ENCODE data around the gene LRRK1.

LRRK1 gene

DNA sequence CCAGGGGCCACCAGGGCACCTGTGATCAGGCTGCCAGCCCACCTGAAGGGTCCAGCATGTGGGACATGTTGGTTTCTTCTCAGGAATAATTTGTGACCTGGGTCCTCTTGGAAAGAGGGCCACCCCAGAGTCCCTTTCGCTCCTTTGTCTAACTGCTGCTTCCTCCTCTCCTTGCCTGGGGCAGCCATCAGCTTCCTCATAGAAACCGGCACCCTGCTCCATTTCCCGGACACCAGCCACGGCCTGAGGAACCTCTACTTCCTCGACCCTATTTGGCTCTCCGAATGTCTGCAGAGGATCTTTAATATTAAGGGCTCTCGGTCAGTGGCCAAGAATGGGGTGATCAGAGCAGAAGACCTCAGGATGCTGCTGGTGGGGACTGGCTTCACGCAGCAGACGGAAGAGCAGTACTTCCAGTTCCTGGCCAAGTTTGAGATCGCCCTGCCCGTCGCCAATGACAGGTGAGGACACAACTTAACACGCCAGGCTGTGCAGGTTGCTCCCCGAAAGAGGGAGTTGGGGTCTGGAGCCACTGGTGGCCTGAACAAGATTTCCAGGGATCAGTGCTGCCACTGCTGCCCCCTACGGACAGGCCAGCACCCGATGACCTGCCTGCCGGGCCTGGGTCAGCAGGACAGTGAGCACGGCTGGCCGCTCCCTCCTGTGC lies 109.7 kb downstream of the LRRK1 start:
- no peak overlapping the region for H3K27ac Mint-ChIP-seq
- H3K4me1 Mint-ChIP-seq (ENCODE audit: low read depth): peaks cover 6% of the 10 kb centered on the region
- H3K4me3 Mint-ChIP-seq: no peak overlapping the region

GRCh38 chr15:101029971-101030661 lies 111.0 kb downstream of the LRRK1 start:
- Mint-ChIP-seq H3K27me3 (peaks cover 2% of the 10 kb centered on the region), H3K36me3 (no peaks in the 10 kb centered on the region), H3K4me1 (ENCODE audit: low read depth) (peaks cover 8% of the 10 kb centered on the region), H3K4me3 (no peak overlapping the region), H3K27ac (no peak overlapping the region), H3K9me3 (ENCODE audit: low read depth) (peaks cover 6% of the 10 kb centered on the region)

More for the DNA sequence above, 109.7 kb downstream of the LRRK1 start:
- Mint-ChIP-seq H3K9me3 (ENCODE audit: low read depth) (no peaks in the 10 kb centered on the region), H3K27me3 (no peaks in the 10 kb centered on the region), H3K36me3 (no peaks in the 10 kb centered on the region)

DNA sequence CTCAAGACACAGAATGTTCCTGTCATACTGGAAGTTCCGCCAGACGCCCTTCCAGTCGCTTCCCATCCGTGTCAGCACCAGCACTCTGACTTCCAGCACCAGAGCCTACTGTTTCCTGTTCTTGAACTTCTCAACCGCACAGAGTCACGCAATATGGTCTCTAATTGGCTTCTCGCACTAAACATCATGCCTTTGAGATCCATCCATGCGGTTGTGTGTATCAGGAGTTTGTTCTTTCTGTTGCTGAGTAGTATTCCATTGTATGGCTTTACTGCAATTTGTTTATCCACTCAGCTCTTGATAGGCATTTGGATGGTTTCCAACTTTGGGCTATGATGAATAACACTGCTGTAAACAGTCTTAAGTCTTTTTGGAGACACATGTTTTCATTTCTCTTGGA lies 112.1 kb downstream of the LRRK1 start:
- Mint-ChIP-seq H3K4me3 (no peak overlapping the region), H3K9me3 (ENCODE audit: low read depth) (peaks cover 17% of the 10 kb centered on the region), H3K27me3 (peaks cover 5% of the 10 kb centered on the region), H3K36me3 (no peaks in the 10 kb centered on the region), H3K4me1 (ENCODE audit: low read depth) (peaks cover 8% of the 10 kb centered on the region), H3K27ac (no peak overlapping the region)

DNA sequence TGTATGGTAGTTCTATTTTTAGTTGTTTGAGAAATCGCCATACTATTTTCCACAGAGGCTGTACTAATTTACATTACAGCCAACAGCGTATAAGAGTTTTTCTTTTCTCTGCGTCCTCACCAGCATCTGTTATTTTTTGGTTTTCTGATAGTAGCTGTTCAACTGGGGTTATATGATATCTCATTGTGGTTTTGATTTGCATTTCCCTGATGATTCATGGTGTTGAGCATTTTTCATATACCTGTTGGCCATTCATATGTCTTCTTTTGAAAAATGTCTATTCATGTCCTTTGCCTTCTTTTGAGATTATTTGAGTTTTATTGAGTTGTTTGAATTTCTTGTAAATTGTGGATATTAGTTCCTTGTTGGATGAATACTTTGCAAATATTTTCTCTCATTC lies 114.6 kb downstream of the LRRK1 start:
- Mint-ChIP-seq H3K27me3 (peaks cover 11% of the 10 kb centered on the region), H3K27ac (no peak overlapping the region), H3K4me3 (peak overlapping the region; percentile 22), H3K36me3 (no peaks in the 10 kb centered on the region), H3K9me3 (ENCODE audit: low read depth) (peaks cover 22% of the 10 kb centered on the region), H3K4me1 (ENCODE audit: low read depth) (peaks cover 8% of the 10 kb centered on the region)

DNA sequence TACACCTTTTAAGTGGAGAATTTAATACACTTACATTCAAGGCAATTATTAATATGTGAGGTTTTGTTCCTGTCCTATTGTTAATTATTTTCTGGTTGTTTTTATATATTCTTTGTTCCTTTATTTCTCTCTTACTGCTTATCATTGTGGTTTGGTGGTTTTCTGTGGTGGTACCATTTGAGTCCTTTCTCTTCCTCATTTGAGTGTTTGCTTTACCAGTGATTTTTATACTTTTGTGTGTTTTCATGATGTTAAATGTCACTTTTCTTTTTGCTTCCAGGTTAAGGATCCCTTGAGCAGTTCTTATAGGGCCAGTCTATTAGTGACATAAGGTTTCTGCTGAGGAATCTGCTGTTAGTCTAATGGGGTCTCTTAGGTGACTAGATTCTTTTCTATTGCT lies 116.5 kb downstream of the LRRK1 start:
- Mint-ChIP-seq H3K4me3 (no peak overlapping the region), H3K27ac (no peak overlapping the region), H3K9me3 (ENCODE audit: low read depth) (peaks cover 22% of the 10 kb centered on the region), H3K36me3 (no peaks in the 10 kb centered on the region), H3K4me1 (ENCODE audit: low read depth) (peaks cover 8% of the 10 kb centered on the region), H3K27me3 (peaks cover 11% of the 10 kb centered on the region)

- Mint-ChIP-seq H3K4me1 (ENCODE audit: low read depth) (peaks cover 8% of the 10 kb centered on the region), H3K36me3 (no peaks in the 10 kb centered on the region), H3K9me3 (ENCODE audit: low read depth) (peaks cover 22% of the 10 kb centered on the region), H3K27ac (no peak overlapping the region), H3K4me3 (no peak overlapping the region), H3K27me3 (peaks cover 11% of the 10 kb centered on the region)
These were observed 117.0 kb downstream of the LRRK1 start for GRCh38 chr15:101036189-101036588.

GRCh38 chr15:101037090-101037830 lies 118.1 kb downstream of the LRRK1 start:
- H3K27ac Mint-ChIP-seq: no peak overlapping the region
- H3K27me3 Mint-ChIP-seq: peaks cover 14% of the 10 kb centered on the region
- no peak overlapping the region for H3K4me3 Mint-ChIP-seq
- no peaks in the 10 kb centered on the region for H3K36me3 Mint-ChIP-seq
- peaks cover 22% of the 10 kb centered on the region for H3K9me3 Mint-ChIP-seq (ENCODE audit: low read depth)
- H3K4me1 Mint-ChIP-seq (ENCODE audit: low read depth): peaks cover 8% of the 10 kb centered on the region

GRCh38 chr15:101038327-101039003 lies 119.3 kb downstream of the LRRK1 start:
- no peak overlapping the region for H3K27ac Mint-ChIP-seq
- peaks cover 22% of the 10 kb centered on the region for H3K9me3 Mint-ChIP-seq (ENCODE audit: low read depth)
- H3K4me1 Mint-ChIP-seq (ENCODE audit: low read depth): peaks cover 5% of the 10 kb centered on the region
- peaks cover 17% of the 10 kb centered on the region for H3K27me3 Mint-ChIP-seq
- no peak overlapping the region for H3K4me3 Mint-ChIP-seq
- H3K36me3 Mint-ChIP-seq: no peaks in the 10 kb centered on the region

- Mint-ChIP-seq H3K4me3 (no peak overlapping the region), H3K27ac (no peak overlapping the region), H3K27me3 (peaks cover 17% of the 10 kb centered on the region), H3K4me1 (ENCODE audit: low read depth) (no peaks in the 10 kb centered on the region), H3K36me3 (no peaks in the 10 kb centered on the region), H3K9me3 (ENCODE audit: low read depth) (peaks cover 22% of the 10 kb centered on the region)
These were observed 120.3 kb downstream of the LRRK1 start for GRCh38 chr15:101039461-101039860.

DNA sequence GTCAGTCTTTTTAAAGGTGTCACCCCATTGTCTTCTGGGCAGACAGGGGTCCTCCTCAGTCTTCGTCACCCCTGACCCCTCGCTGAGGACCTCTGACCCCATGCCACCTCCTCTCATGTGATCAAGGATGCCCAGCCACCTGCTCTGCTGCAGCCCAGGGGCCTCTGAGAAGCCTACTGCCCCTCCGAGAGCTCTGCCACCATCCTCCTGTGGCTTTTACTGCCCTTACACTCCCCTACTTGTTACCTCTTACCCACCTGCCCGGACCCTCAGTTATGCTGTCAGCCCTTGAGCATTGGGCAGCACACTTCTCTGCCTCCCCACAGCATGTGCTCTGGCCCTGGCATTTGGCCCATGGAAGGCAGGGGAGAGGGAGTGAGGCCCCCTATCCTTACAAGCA lies 123.2 kb downstream of the LRRK1 start:
- no peaks in the 10 kb centered on the region for H3K9me3 Mint-ChIP-seq (ENCODE audit: low read depth)
- no peaks in the 10 kb centered on the region for H3K36me3 Mint-ChIP-seq
- H3K27ac Mint-ChIP-seq: no peak overlapping the region
- no peaks in the 10 kb centered on the region for H3K4me1 Mint-ChIP-seq (ENCODE audit: low read depth)
- H3K4me3 Mint-ChIP-seq: no peak overlapping the region
- peaks cover 9% of the 10 kb centered on the region for H3K27me3 Mint-ChIP-seq

DNA sequence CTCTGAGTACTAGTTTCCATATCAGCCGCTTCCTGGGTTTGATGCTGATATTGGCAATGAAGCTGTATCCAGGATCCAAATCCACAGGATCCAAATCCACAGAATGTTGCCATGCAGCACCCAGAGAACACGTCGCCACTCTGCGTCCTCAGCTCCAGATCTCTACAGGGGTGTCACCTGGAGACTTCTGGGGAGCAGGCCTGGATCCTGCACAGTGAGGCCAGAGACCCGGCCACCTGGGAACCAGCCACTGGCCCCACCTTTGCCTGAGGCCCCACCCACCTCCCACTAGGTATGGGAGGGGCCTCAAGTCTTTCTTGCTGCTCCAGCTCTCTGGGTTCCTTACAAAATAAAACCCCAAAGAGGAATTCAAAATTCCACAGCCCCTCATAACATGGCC lies 123.9 kb downstream of the LRRK1 start:
- H3K36me3 Mint-ChIP-seq: no peaks in the 10 kb centered on the region
- H3K4me1 Mint-ChIP-seq (ENCODE audit: low read depth): no peaks in the 10 kb centered on the region
- H3K4me3 Mint-ChIP-seq: no peak overlapping the region
- H3K9me3 Mint-ChIP-seq (ENCODE audit: low read depth): no peaks in the 10 kb centered on the region
- peaks cover 9% of the 10 kb centered on the region for H3K27me3 Mint-ChIP-seq
- H3K27ac Mint-ChIP-seq: no peak overlapping the region

DNA sequence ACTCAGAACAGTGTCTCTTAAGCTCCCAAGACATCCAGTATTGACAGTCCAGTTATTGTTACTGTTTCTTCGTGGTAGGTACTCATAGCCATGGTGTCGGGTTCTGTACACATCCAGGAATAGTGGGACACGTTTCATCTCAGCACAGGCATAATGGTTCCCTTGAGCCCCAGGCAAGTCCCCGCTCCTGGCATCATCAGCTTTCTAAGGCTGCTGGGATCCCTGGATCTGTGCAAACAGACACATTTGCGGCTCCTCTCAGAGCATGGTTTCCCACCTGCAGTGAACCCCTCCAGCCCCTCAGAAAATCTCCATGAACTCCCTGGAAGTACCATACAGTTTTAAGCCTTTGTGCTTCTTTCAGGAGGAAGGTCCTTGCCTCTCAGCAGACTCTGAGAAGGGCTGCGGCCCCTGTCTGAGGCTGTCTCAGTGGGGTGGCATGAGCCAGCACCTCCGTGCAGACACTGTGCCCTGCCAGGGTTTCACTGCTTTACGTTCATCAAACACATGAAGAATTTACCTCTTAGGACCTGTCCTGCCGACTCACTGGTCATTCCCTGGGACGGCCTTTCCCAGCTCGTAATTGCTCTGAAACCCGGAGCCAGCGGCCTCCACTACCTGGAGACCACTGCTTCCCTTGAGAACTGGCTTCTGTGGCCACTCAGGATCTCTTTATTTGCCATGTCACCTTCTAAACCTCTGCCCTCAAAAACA lies 124.9 kb downstream of the LRRK1 start:
- Mint-ChIP-seq H3K27me3 (peaks cover 5% of the 10 kb centered on the region), H3K4me3 (no peak overlapping the region), H3K9me3 (ENCODE audit: low read depth) (no peaks in the 10 kb centered on the region), H3K27ac (no peak overlapping the region), H3K4me1 (ENCODE audit: low read depth) (no peaks in the 10 kb centered on the region), H3K36me3 (no peaks in the 10 kb centered on the region)

- Mint-ChIP-seq H3K4me3 (no peak overlapping the region), H3K27me3 (peaks cover 5% of the 10 kb centered on the region), H3K9me3 (ENCODE audit: low read depth) (no peaks in the 10 kb centered on the region), H3K36me3 (no peaks in the 10 kb centered on the region), H3K4me1 (ENCODE audit: low read depth) (no peaks in the 10 kb centered on the region), H3K27ac (no peak overlapping the region)
These were observed 125.6 kb downstream of the LRRK1 start for GRCh38 chr15:101044625-101045235.

DNA sequence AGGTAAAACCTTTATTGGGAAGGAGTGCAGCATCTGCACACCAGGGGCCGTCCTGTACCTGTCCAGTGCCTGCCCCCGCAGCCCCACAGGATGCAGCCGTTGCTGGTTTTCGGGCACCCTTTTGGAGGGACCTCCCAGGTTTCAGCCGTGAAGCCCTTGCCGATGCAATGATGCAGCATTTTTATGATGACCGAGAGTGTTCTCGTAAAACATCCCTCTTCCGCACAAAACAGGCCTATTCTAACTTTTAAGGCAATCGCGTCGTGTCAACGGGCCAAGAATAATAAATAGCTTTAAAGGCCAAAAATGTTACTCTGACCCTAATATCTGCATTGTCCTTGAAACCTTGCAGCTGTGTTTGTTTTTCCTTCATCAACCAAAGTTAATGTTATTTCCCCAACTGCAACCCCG lies 126.1 kb downstream of the LRRK1 start:
- Mint-ChIP-seq H3K27me3 (peaks cover 5% of the 10 kb centered on the region), H3K36me3 (no peaks in the 10 kb centered on the region), H3K4me3 (no peak overlapping the region), H3K27ac (no peak overlapping the region), H3K4me1 (ENCODE audit: low read depth) (no peaks in the 10 kb centered on the region), H3K9me3 (ENCODE audit: low read depth) (no peaks in the 10 kb centered on the region)

Data from activated naive CD8-positive, alpha-beta T cell (primary cell).